HG03439 (cell line): ENCODE data around the gene ZNF17.

Experiments
- ATAC-seq: cut with Tn5 transposase; IDR thresholded peaks from one replicate; pipeline ENCODE4 v1.9.1; 2021; ENCODE audit warnings: mild to moderate bottlenecking, moderate library complexity; ENCODE audit not compliant: unreplicated experiment

ZNF17 gene

DNA sequence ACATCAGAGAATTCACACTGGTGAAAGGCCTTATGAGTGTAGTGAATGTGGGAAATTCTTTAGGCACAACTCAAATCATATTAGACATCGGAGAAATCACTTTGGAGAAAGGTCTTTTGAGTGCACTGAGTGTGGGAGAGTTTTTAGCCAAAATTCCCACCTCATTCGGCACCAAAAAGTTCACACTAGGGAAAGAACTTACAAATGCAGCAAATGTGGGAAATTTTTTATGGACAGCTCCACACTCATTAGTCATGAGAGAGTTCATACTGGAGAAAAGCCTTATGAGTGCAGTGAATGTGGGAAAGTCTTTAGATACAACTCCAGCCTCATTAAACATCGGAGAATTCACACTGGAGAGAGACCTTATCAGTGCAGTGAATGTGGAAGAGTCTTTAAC, 10.1 kb downstream of the ZNF17 start:
- ATAC-seq = no peak

DNA sequence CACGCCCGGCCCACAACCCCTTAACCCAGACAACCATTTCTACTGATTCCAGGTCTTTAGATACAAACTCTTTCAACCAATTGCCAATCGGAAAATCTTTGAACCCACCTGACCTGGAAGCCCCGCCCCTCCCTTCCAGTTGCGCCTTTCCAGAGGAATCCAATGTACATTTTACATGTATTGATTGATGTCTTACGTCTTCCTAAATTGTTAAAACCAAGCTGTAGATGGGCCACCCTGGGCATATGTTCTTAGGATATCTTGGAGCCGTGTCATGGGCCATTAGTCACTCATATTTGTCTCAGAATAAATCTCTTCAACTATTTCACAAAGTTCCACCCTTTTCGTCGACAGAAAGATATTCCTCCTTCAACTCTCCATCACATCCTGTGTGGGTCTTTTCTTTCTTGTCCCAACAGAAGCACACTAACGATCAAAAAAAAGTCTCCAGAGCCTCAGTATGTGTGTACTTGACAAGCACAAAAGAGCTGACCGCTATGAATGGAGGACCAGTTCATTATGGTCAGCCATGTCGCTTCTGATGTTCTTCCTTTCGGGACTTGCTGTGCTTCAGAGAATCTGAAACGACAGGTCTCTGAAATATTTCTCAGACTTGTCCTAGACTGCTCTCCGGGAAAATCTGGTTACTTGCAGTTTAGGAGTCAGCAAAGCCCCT, 23.6 kb downstream of the ZNF17 start:
- peak; percentile 19 for ATAC-seq

DNA sequence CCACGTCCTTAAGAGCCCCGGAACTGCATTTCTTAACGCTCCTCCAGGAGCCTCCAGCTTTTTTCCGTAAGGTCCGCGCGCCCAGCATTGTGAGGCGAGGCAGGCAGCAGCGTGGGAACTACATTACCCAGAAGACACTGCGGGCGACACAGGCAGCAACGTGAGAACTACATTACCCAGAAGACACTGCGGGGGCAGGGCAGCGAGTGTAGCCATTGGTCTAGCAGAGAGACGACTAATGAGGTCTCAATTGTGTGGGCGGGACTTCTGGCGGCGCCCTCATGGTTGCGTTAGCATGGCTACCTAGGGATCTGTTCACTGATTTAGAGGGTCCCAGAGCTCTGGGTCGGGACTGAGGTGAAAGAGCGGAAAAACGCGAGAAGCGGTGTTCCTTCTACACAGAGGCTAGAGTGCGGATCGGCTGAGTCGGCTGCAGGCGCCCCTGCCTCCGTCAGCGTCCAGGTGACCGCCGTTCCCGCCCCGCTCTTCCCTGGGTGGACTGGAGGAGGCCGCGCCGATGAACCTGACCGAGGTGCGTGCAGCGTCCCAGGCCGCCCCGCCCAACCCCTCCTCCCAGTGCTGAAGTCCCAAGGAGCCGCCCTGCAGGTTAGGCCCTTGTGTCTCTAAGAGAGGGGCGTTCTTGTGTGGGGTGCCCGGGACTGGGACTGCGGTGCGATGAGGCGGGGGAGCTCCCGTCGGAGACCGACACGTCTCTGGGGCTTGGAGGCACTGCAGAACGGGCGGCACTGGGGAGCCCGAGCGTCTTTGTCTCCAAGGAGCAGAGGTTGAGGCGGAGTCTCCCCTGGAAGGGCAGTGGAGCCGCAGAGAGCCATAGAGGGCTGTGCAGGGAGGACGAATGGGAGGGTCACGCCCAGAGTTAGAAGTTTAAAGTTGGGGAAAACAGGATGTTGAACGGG, 24.4 kb downstream of the ZNF17 start, which contains the start of gene ZNF749:
Gene ZNF749, plus strand, starts transcription at position 264 of the 917 bp plus-strand sequence. Its CDS starts 254 bp downstream, at position 518.
- ATAC-seq = peak; percentile 97

DNA sequence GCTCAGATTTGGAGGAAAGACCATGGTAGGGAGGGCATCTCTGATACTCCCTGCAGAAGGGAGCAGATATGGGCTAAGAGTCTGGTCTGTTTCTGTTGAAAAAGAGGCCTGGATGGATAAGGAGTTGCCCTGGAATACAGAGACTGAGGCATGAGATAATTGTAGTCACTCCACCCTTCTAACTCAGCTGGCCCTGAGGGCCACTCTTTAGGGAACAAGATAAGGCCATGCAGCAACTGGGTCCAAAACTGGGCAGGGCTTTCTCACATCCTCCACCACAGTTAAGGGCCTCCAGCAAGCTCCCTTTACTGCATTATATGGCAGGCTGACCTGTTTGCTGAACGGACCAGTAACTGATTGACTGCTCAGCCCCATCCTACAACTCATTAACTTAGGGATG, 25.5 kb downstream of the ZNF17 start:
- ATAC-seq = no peak

DNA sequence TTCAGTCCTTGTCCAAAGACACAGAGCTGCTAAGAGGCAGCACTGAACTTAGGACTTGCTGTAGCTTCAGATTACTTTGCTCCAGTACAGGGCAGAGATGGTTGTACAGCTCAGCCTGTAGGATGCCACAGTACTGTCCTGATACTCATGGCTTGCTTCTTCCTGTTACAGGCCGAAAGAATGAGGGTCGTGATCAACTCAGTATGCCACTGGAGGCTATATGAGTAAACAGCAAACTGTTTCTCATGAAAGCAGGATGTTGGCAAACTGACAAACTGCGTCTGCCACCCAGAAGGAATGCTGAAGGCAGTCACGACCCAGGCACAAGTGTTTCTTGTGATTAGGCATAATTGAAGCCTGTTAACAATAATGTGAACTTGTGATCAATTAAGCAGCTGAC, 27.0 kb downstream of the ZNF17 start:
- no peak for ATAC-seq

DNA sequence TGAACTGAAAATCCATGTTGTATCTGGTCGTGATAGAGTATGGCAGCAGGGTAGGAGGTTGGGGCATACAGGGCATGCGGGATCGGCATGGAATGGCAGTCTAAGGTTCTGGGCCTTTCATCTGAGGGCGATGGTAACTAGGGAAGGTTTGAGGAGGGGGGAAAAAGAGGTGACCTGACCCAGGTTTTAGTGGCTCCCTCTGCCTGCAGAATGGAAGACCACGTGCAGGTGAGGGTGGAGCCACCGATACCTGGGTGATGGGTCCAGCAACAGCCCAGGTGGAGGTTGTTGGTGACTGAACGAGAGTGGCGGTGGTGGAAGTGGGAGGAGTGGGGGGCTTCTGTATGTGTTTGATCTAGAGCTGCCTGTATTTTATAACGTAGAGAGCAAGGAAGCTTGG, 28.0 kb downstream of the ZNF17 start:
- no peak for ATAC-seq

DNA sequence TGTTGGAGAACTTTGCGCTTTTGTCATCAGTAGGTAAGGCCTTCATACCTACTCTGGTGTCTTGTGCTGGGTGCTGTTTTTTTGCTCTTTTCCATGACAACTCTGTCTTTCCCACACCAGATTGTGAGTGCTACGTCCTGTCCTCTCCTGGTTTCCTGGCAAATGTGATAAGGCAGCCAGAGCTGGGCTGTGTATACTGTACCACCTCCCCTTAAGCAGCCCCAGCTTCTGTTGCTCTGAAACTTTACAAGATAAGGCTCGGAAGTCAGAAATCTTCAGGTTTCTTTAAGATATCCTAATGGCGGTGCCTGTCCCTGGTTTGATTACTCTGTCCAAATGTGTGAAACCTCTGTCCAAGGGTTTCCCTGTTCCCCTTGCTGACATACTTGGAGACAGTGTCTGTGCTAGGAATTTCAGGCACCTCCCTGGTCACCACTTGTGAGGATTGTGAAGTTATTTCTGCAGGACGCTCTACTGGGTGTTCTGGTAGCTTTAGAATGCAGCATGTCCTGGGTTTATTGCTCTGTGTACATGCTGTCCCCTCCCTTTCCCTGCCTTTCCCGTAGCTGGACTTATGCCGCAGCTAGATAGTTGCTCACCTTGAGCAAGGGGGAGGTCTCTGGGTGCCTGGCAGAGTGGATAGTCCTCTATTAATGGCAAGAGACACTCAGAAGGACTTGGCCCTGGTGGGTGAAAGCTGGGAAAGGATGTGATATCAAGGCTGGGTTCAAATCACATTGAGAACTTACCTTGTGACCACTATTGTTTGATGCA, 31.2 kb downstream of the ZNF17 start:
- no peak for ATAC-seq

DNA sequence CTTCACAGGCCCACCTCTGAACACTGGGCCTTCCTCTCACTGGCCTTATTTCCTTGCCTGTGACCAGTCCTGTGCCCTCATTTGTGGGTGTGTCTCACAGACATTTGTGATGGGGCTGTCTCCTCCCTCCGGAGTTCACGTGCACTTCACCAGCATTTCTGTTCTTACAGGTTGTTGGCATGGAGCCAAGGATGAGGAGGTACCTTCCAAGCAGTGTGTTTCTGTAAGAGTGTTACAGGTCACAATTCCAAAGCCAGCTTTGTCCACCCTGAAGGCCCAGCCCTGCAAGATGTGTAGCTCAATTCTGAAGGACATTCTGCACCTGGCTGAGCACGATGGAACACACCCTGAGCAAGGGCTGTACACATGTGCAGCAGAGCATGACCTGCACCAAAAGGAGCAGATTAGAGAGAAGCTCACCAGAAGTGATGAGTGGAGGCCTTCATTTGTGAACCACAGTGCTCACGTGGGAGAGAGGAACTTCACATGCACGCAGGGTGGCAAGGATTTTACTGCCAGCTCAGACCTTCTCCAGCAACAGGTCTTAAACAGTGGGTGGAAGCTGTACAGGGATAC, 32.2 kb downstream of the ZNF17 start:
- no peak for ATAC-seq

DNA sequence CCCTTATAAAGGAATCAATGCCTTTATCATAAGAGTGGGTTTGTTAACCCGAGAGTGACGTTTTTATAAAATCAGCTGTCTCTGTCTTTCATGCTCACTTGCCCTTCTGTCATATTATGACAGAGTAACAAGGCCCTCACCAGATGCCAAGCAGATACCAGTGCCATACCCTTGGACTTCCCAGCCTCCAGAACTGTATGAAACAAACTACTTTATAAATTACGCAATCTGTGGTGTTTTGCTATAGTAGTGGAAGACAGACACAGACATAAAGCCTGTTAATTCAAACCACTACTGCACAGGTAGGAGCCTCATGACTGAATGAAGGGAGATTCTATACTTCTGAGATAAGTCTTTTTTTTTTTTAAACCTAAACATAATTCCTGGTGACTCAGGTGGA, 41.3 kb downstream of the ZNF17 start:
- ATAC-seq = no peak

DNA sequence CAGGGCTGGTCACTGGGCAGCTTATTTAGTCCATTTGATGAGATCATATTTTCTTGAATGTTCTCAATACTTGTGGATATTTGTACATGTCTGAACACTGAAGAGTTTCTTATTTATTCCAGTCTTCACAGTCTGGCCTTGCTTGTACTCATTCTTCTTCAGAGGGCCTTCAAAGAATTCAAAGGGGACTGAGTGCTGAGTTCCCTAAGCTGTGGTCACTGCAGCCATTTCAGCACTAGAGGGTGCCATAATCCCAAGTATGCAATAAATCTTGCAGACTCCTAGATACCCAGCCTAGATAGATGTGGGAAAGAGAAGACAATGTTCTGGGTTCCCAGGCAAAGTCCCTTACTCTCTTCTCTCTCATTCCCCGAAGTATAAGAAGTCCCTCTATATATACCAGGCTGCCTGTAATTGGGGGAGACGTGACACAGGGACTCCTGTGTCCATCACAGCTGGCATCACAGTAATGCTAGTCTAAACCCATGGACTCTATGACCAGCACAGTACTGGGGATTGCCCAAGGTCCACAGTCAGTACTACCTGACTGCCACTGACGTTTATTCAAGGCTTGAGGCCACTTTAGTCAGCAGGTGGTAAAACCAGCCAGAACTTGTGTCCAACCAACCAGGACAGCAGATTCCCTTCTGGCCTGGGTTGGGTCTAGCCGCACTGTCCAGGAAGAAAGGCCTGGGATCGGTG, 54.9 kb downstream of the ZNF17 start:
- no peak for ATAC-seq

DNA sequence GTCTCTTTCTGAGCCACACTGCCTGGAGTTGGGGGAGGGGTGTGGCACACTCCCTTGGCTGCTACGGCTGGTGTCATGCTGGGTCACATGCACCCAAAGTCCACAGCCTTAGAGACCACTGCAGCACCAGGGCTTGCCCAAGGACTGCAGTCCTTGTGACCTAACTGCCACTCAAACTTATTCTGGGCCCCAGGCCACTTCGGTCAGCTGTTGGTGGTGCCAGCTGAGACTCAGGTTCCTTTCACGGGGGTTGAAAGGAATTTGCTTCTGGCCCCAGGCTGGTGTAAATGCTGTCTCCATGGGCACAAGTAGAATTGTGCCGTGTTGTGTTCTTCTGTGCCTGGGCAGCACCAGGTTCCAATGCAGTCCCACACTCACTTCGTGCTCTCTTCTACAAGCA, 55.5 kb downstream of the ZNF17 start:
- no peak for ATAC-seq
